ENCODE data around the gene TECPR2.
"Not testable (repeated sequence)": the region's sequence is repeated elsewhere in the genome, so short reads cannot be mapped to it uniquely, and the experiment has no call there.

TECPR2 gene, protein sequence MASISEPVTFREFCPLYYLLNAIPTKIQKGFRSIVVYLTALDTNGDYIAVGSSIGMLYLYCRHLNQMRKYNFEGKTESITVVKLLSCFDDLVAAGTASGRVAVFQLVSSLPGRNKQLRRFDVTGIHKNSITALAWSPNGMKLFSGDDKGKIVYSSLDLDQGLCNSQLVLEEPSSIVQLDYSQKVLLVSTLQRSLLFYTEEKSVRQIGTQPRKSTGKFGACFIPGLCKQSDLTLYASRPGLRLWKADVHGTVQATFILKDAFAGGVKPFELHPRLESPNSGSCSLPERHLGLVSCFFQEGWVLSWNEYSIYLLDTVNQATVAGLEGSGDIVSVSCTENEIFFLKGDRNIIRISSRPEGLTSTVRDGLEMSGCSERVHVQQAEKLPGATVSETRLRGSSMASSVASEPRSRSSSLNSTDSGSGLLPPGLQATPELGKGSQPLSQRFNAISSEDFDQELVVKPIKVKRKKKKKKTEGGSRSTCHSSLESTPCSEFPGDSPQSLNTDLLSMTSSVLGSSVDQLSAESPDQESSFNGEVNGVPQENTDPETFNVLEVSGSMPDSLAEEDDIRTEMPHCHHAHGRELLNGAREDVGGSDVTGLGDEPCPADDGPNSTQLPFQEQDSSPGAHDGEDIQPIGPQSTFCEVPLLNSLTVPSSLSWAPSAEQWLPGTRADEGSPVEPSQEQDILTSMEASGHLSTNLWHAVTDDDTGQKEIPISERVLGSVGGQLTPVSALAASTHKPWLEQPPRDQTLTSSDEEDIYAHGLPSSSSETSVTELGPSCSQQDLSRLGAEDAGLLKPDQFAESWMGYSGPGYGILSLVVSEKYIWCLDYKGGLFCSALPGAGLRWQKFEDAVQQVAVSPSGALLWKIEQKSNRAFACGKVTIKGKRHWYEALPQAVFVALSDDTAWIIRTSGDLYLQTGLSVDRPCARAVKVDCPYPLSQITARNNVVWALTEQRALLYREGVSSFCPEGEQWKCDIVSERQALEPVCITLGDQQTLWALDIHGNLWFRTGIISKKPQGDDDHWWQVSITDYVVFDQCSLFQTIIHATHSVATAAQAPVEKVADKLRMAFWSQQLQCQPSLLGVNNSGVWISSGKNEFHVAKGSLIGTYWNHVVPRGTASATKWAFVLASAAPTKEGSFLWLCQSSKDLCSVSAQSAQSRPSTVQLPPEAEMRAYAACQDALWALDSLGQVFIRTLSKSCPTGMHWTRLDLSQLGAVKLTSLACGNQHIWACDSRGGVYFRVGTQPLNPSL (N-terminal part only)

GRCh38 chr14:102362545-102363181, at the start of gene TECPR2, which contains the start of gene CINP:
Gene TECPR2 (plus strand): TSS chr14:102362941. CDS start chr14:102376722, 13,781 bp downstream.
Gene CINP (minus strand): TSS chr14:102362890. CDS start chr14:102362851, 39 bp downstream.
- peak; percentile 97 for DNase-seq

- peak; percentile 54 for DNase-seq
Observed at GRCh38 chr14:102314242-102315011, 48.3 kb upstream of the TECPR2 start.

DNA sequence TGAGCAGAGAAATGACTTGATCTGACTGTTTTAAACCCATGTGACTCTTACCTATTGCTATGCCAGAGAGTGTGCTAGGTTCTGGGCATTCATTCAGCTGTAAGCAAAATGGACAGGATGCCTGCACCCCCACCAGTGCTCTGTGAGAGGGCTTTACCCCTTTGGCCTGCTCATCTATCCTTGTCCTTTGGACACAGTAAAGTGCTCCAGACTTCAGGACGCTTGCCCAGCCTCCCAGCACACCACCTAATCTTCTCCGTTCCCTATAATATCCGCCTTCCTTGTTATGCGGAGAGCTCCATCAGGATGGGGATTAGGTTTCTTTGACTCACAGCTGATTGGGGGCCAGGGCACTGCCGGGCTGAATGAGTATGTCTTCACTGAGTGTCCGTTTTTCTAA, 47.6 kb upstream of the TECPR2 start:
- no peak for DNase-seq

- no peak for DNase-seq
Observed at GRCh38 chr14:102316338-102316742, 46.4 kb upstream of the TECPR2 start.

- DNase-seq = peak; percentile 76
Observed at GRCh38 chr14:102316743-102317563, 45.8 kb upstream of the TECPR2 start.

DNA sequence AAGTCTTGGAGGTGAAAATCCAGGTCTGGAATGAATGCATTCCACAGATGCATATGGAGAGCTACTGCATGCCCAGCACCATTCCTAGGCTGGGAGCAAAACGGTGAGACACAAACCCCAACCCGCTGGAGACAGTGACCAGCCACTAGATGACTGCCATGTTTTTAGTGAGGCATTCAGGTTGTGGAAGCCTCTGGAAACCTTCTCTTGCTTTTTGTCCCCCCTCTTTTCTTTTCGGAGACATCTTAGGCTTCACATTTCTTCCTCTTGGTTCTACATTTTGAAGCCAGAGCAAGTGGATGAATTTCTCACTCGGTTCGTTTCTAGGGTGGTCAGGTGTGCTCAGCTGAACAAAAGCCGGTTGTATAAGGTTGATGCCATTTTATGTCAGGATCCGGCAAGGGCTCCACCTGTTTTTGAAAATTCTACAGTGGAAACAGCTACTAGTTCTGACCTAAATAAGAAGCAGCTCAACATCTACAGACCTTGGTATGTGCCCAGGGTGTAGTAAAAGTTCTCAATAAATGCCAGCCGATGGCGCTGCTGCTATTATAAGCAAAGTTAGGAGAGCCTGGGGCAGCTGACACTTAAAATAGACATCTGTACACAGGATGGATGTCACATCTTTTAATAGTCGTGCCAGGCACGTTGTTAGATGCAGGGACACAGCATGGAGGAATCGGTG, 45.0 kb upstream of the TECPR2 start:
- peak; percentile 39 for DNase-seq

DNA sequence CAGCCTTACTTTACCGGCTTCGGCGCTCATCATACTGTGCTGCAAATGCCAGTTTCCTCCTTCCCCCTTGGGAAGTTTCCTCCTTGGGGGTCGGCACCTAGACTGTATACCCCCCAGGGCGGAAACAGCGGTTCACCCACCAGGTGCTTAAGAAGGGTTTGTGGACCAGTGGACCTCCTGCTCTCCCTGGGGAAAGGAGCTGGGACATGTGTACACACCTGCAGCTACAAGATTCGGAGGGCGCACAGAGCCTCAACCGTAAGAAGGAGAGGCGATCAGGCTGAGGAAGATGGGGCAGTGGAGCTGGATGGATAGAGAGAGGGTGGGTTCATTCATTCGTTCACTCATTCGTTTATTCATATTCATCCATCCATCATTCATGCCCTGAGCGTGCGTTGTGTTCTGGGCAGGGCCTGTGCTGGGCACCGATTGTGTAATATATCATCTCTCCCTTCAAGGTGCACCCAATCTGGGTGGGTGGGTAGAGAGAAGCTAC, 43.9 kb upstream of the TECPR2 start:
- no peak for DNase-seq

GRCh38 chr14:102319351-102320032, 43.2 kb upstream of the TECPR2 start, which contains the start of gene ZNF839:
Gene ZNF839 (plus strand): TSS chr14:102319746. CDS start chr14:102319766, 20 bp downstream.
- peak; percentile 89 for DNase-seq

- DNase-seq = no peak
Observed at GRCh38 chr14:102320033-102320660, 42.6 kb upstream of the TECPR2 start.

DNA sequence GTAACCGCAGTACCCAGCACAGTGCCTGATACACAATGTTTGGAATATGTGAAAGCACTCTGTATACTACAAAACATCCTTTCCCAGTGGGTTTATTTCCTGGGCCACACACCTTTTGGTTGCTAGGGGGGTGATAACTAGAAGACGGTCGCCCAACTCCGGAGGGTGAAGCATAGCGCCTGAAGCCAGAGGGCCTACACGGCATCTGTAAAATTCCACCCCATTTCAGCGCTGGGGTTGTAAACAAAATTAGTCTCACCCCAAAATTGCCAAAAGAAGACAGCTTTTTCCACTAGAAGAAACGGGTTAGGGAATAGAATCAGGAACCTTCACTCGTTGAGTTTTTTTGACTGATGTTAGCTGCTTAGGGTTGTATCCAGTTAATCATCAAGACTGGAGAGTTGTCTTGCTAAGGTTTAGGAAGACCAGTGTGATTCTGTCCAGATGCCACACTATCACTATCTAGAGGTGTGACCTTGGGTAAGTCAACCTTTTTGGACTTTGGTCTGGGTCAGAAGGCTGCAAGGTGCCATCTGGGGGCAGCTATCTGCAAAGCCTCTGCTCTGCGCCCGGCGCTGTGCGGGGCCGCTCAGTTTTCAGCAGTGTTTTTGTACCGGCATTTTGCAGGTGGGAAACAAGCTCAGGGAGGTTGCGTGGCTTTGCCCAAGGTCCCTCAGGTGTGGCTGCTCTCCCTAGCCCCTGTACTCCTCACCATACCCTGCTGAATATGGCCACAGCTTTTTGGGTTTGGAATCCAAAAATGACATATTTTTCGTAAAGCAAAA, 41.9 kb upstream of the TECPR2 start:
- DNase-seq = no peak

DNA sequence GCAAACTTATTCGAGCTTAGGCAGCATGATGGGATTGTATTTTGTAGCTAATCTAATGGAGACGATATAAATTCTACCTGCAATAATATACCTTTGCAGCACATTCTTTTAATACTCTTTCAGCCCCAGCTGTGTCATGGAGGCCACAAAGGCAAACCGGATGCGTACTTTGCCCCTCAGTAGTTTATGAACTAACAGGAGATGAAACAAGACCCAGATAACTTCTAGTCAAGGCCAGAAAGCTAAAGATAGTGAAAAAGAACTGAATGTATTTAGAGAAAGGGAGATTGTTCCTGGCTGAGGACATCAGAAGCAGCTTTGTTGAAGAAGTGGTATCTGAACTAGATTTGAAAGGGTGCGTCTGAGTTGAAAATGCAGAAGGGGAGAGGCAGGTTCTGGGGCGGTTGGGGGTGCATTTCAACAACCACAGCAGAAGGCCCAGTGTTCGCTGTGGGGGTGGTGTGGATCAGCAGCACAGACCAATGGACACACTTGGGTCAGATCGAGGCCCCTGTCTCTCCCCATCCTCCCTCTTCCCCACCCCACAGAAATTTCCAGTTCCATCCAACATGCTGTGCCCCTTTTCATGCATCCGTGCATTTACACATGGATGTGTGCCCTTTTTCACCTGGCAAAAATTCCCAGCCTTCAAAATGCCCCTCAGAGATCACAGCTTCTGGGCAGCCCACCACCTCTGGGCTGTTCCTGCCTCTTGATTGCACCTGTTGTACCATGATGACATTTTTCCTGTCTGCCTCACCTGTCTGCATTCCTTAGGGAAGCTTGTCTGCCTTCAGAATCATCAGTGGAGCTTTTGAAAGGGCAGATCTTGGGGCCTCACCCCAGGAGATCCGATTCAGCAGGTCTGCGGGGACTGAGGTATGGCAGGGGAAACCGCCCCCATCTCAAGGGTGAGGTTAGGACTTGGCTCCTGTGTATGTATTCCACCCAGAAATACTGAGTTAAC, 41.0 kb upstream of the TECPR2 start:
- DNase-seq = no peak

- DNase-seq = no peak
Observed at GRCh38 chr14:102323102-102323501, 39.6 kb upstream of the TECPR2 start.

GRCh38 chr14:102325791-102326345, 36.9 kb upstream of the TECPR2 start:
- DNase-seq = no peak

GRCh38 chr14:102326583-102326982, 36.2 kb upstream of the TECPR2 start:
- DNase-seq = no peak

DNA sequence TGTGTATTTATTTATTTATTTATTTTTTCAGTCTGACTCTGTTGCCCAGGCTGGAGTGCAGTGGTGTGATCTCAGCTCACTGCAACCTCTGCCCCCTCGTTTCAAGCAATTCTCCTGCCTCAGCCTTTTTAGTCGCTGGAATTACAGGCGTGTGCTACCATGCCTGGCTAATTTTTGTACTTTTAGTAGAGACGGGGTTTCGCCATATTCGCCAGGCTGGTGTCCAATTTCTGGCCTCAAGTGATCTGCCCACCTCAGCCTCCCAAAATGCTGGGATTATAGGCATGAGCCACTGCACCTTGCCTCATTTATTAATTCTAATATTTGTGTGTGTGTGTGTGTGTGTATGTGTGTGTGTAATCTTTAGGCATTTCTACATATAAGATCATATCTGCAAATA, 33.4 kb upstream of the TECPR2 start:
- DNase-seq = not testable (repeated sequence)

DNA sequence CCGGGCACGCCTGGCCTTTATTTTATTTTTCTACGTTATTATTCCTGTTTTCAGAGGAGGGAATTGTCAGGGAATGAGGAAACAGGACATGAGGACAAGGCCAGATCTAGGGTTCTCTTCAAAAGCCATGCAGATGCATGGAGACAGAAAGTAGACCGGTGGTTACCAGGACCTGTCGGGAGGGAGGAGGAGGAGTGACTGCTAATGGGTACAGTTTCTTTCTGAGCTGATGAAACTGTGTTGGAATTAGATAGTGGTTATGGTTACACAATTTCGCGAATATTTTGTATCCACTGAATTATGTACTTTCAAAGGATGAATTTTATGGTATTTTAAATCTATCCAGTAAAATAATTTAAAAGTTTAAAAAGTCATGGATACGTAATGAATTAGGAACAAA, 31.9 kb upstream of the TECPR2 start:
- no peak for DNase-seq
